GM21723 (cell line): ENCODE results near the gene TANC1.
A peak's percentile ranks its signal among the peaks of the same experiment; 100 is the strongest.

ENCODE experiments used
- ATAC-seq: cut with Tn5 transposase; IDR thresholded peaks from one replicate; pipeline ENCODE4 v1.9.1; 2021; ENCODE audit warnings: mild to moderate bottlenecking, moderate library complexity; ENCODE audit not compliant: unreplicated experiment

Gene TANC1

GRCh38 chr2:159109517-159109916 is 141.1 kb downstream of the TANC1 start:
- ATAC-seq = no peak

GRCh38 chr2:159110784-159111183 is 142.3 kb downstream of the TANC1 start:
- no peak for ATAC-seq

GRCh38 chr2:159111346-159111927 is 143.0 kb downstream of the TANC1 start:
- ATAC-seq = no peak

- ATAC-seq = no peak
Observed at GRCh38 chr2:159114835-159115234, 146.4 kb downstream of the TANC1 start.

GRCh38 chr2:159116922-159117321 is 148.5 kb downstream of the TANC1 start:
- ATAC-seq = no peak

- ATAC-seq = no peak
Observed at GRCh38 chr2:159117658-159118057, 149.2 kb downstream of the TANC1 start.

- ATAC-seq = peak; percentile 92
Observed at GRCh38 chr2:159118115-159118858, 149.8 kb downstream of the TANC1 start.

GRCh38 chr2:159118859-159119500 is 150.5 kb downstream of the TANC1 start:
- peak; percentile 3 for ATAC-seq

GRCh38 chr2:159119652-159120257 is 151.3 kb downstream of the TANC1 start:
- no peak for ATAC-seq

GRCh38 chr2:159123786-159124185 is 155.3 kb downstream of the TANC1 start:
- ATAC-seq = no peak

- ATAC-seq = no peak
Observed at GRCh38 chr2:159124441-159124911, 156.0 kb downstream of the TANC1 start.

- ATAC-seq = no peak
Observed at GRCh38 chr2:159124931-159125467, 156.6 kb downstream of the TANC1 start.

GRCh38 chr2:159125858-159126257 is 157.4 kb downstream of the TANC1 start:
- ATAC-seq = no peak

- ATAC-seq = no peak
Observed at GRCh38 chr2:159126432-159127022, 158.1 kb downstream of the TANC1 start.

GRCh38 chr2:159128191-159128590 is 159.8 kb downstream of the TANC1 start:
- no peak for ATAC-seq

GRCh38 chr2:159129269-159129668 is 160.8 kb downstream of the TANC1 start:
- no peak for ATAC-seq

GRCh38 chr2:159129824-159130223 is 161.4 kb downstream of the TANC1 start:
- no peak for ATAC-seq

- ATAC-seq = no peak
Observed at GRCh38 chr2:159130302-159130701, 161.9 kb downstream of the TANC1 start.

GRCh38 chr2:159131267-159131913 is 162.9 kb downstream of the TANC1 start:
- no peak for ATAC-seq

- no peak for ATAC-seq
Observed at GRCh38 chr2:159131914-159132281, 163.5 kb downstream of the TANC1 start.
